NK-92 (cell line): ENCODE data around the gene TTBK1.
"Not testable (repeated sequence)": the region's sequence is repeated elsewhere in the genome, so short reads cannot be mapped to it uniquely, and the experiment has no call there.

Source experiments
- DNase-seq: peaks from one replicate; lab custom pipeline; 2025; ENCODE audit not compliant: unreplicated experiment; lab: John Stamatoyannopoulos, UW

Gene TTBK1

DNA sequence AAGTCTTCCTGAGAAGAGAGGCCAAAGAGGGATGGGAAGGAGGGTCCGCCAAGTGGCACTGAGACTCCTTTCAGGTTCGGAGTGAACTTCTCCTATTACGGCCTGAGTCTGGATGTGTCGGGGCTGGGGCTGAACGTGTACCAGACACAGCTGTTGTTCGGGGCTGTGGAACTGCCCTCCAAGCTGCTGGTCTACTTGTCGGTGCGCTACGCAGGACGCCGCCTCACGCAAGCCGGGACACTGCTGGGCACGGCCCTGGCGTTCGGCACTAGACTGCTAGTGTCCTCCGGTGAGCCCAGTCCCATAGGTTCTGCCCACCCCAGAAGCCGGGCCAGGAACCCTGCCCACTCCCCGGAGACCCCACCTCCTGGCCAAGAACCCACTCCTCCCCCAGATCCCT, 58.8 kb downstream of the TTBK1 start:
- DNase-seq, result no peak

DNA sequence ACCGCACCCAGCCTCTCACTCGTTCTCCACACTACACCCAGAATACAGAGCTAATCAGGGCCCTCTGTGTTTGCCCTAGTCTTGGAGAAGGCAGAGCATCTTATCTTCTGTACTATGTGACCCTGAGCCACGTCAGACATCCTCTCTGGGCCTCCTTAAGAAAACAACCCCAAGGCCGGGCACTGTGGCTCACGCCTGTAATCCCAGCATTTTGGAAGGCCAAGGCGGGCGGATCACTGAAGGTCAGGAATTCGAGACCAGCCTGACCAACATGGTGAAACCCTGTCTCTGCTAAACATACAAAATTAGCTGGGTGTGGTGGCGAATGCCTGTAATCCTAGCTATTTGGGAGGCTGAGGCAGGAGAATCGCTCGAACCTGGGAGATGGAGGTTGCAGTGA, 59.7 kb downstream of the TTBK1 start:
- DNase-seq, result not testable (repeated sequence)

DNA sequence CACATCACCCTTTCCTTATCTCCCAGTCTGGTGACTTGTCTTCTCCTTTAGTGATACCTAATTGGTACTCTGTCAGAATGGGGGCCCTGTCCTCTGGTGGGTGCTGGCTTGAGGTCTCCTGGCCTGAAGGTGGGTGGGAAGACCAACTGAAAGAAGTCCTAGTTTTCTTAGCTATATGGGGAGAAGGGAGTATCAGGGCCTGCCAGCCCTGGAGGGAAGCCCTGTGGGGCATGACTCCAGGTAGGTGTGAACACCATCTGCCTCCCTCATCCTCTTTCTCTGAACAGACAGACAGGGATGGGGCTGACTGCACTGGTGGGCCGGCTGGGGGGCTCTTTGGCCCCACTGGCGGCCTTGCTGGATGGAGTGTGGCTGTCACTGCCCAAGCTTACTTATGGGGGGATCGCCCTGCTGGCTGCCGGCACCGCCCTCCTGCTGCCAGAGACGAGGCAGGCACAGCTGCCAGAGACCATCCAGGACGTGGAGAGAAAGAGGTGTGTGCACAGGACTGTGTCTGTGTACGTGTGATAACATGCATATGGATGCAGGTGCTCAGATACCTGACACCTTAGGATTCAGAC, 60.6 kb downstream of the TTBK1 start:
- DNase-seq, result no peak

DNA sequence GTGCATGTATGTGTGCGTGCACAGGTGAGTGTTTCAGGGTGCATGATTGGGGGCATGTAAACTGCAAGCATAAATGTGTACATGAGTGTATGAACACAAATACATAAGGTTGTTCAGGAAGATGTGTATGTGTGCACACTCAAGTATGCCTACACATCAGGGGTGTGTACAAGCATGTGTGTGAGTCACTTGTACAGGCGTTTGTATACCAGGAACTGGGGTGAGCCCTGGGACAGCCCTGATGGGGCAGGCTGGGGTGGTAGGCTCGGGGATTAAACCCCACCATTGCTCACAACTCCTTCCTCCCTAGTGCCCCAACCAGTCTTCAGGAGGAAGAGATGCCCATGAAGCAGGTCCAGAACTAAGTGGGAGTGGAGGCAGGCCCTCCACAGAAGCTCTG, 61.1 kb downstream of the TTBK1 start:
- no peak for DNase-seq

DNA sequence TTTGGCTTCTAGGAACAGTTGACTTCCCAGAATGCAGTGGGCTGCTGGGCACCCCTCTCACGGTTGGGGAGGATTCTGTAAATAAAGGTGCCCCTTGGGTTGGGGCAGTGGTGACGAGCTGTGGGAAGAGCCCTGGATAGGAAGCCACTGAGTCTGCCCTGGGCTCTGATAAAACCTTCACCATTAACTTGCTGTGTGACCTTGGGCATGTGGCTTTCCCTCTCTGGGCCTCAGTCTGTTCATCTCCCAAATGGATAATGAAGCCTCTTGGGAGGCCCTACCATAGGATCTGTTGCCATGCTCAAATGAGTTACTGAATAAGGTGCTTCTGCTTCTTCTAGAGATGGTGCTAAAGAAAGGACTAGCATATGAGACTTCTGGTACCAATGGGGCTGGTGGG, 61.6 kb downstream of the TTBK1 start:
- no peak for DNase-seq

DNA sequence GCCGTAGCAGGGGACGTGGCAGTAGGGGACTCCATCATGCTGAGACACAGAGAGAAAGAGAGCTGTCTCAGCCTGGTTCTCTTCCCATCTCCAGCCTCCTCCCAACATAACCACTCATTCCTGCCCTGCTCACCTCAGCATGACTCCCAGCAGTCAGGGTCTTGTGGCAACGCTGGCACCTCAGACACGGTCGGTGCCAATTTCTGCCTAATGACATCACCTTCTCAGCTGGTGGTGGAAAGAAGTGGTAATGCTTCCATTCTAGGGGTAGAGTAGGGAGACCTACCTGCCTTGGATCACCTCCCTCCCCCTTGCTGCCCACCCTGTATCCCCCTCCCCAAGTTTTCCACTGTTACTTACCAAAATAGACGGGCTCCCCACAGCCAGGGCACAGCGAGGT, 62.8 kb downstream of the TTBK1 start:
- DNase-seq, result no peak

DNA sequence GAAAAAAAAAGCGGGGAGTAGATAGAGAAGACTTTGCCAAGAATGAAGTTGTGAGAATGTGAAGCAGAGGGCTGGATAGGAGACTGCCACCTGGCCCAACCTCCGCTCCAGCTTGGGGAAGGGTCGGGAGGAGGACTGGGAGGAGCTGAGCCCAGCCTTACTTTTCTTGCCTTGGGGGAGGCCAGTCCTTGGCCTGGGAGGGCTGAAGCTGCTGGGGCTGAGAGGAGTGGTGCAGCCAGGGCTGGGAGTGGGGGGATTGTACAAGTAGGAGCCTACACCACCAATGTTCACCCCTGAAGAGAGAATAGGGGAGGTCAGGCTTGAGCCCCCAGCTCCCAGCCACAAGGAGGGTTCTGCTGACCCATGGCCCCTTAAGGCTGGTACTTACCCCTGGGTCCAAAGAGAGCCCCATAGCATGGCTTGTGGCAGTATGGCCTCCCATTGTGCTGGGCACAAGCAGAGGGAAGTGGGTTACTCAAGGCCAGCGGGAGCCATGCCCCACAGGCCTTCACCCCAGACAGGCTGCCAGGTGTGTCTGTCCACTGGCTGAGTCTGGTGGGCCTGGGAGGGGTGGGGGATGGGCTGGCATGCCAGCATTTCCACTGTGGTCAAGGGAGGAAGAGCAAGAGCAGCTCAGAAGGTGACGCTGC, 64.3 kb downstream of the TTBK1 start:
- DNase-seq, result no peak

DNA sequence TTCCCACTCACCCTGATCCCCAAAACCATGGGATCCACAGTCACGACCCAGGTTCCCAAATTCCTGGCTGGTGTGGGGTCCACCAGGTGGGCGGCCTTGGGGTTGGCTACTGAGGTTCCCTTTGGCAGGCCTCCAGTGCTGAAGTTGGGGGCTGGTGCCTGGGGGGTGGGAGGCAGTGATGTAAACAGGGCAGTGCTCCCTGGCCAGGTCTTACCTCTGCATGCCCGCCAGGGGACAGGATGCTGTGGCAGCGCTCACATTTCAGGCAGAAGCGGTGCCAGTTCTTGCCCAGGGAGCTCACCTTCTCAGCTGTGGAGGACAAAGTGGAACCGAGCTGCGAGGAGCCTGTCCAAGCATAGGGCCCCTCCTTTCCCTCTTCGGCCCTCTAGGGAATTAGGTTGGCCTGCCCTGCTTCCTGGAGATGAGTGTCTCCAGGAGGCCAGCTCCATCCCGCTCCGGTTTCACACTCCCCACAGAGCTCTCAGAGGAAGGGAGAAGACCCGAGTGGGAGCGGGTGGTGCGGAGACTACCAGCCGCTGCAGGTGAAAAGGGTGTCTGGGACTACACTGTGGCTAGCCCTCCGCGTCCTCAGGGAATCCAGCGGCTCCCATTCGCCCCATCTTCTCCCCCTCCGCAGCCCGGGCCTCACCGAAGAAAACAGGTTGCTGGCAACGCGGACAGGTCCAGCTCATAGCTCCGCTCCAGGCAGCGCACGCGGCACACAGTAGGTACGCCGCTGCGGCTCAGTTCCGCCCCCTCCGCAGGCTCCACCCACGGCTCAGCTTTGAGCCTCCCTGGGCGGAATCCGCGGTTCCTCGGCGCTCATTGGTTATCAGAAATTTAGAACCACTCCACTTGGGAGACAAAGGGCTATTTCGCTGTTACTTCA, 65.1 kb downstream of the TTBK1 start, which contains the start of gene CRIP3:
Gene CRIP3 (minus strand): TSS at position 726 of the 889 bp plus-strand sequence. CDS start 34 bp downstream, at position 692.
- no peak for DNase-seq

DNA sequence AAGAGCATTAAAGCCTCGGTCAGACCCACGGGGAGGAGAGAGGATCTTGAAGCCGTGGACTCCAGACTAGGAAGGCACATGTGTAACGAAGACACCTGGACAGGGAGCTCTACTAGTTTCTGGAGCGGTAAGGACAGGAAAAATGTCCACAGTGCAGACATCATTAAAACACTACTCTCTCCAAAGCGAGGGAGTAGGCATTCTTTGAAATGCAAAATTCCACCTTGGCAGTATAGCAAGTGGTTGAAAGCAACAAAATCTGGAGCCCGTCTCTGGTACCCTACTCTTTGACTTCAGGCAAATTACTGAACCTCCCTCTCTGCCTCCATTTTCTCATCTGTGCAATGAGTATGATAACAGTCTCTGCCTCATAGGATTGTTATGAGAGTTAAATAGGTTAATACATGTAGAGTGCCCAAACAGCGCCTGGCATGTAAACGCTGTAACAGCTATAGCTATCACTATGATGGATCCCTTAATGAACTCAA, 65.8 kb downstream of the TTBK1 start:
- no peak for DNase-seq

DNA sequence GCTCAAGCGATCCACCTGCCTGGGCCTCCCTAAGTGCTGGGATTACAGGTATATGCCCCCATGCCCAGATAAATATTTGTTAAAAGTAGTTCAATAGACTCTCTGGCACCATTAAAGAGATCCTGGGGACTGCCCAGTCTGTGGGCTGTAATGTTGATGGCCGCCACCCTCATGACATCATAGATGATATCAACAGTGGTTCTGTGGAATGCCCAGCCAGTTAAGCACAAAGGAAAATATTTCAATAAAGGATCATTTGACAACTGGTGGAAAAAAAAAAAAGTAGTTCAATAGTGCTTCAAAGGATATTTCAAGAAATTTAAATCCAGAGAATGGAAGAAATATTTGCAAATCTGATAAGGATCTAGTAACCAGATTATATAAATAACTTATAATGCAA, 66.9 kb downstream of the TTBK1 start:
- DNase-seq, result no peak

DNA sequence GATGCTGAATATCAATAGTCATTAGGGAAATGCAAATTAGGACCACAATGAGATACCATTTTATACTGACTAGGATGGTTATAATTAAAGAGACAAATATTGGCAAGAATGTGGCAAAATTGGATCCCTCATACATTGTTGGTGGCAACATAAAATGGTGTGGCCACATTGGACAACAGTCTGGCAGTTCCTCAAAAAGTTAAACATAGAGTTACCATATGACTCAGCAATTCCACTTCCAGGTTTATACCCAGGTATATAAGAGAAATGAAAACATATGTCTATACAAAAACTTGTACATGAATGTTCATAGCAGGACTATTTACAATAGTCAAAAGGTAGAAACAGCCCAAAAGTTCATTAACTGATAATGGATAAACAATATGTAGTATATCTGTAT, 67.3 kb downstream of the TTBK1 start:
- no peak for DNase-seq

DNA sequence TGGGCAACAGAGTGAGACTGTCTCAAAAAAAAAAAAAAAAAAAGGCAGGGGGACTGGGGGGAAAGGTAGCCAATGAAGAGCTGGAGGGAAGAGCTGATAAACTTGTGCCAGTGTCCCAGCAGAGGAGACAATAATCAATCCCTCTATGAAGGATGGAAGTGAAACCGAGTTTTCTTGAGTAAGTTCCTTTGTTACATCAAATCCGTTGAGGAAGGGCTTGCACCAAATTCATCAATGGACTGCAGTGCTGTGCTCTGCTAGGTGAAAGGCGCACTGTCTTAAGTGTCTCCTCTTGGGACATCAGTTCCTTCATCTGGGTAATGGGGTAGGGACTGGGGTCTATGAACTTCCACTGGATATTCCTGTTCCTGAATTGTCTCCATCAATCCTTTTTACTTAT, 68.4 kb downstream of the TTBK1 start:
- no peak for DNase-seq

DNA sequence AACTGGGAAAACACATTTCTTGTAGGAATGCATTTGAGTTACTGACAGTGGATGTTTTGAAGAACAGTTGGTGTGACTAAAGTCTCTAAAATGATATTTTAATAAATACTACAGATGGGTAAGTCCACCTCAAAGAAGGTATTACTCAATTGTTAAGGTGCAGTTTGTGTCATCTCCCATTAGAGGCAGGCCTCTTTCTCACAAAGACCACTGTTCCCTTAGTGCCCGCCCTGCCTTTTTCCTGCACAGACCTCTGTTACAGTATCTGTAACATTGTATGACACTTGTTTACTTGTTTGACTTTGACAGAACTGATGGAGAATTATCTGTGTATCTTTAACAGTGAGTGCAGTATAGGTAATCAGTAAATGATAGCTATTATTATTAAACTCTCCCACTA, 70.5 kb downstream of the TTBK1 start:
- DNase-seq, result no peak

DNA sequence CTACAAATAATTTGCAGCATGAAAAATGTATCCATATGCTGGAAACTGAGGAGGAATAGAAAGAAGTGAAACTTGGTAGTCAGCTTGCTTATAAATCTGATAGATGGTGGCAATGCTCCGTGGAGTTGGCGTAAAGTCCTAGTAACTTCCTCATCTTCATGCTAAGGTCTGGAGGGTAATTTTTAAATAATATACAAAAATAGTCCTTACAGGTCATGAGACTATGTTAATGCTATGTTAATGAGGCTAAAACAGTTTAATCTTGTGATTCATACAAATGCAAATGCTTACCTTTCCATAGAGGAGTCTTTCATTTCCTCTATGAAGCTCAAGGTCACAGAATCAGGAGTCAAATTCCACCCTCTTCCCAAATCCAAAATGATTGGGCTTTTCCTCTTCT, 74.7 kb downstream of the TTBK1 start:
- no peak for DNase-seq

DNA sequence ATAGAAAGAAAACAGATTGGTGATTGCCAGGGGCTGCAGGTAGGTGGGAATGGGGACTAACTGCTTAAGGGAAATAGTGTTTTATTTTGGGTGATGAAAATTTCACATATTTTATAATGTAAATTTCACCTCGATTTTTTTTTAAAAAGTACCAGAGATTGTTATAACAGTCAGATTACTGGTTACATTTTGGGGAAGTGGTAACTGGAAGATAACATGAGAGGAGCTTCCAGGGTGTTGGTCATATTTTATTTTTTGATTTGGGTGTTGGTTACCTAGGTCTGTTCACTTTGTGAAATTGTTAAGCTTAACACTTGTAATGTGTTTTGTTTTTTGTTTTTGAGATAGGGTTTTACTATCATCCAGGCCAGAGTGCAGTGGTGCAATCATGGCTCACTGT, 82.6 kb downstream of the TTBK1 start:
- no peak for DNase-seq

DNA sequence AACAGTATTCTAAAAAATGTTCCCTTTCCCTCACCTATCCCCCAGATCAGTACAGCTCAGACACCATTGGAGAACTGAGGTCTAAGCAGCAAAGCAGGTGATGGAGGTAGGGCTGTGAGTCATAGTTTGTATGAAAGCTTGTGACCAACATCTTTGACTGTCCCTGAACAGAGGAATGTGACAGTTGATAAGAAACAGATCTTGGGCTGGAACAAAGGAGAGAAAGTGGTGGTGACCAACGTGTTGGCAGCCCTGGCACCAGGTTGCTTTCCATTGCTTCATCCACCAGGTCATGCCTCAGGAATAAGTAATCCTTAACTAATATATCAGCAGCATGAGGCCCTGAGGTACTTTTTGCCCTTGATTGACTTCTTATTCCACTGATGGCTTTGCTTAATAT, 85.2 kb downstream of the TTBK1 start:
- DNase-seq, result no peak

DNA sequence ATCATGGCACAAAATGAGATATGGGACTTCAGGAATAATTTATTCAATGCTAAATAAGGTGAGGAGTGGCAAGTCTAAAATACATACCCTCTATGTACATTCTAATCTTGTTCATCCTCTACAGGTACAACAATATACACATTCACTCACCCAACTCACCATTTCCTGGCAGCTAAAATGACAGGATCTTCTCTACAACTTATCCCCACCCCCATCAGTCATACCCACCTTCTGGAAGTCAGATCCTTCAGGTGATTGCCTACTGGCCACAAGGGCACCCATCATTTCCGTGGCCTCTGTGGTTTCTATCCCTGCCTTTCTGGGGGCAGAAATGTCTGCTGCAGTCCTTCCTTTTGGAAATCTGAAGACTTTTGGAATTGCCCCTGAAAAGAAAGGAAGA, 88.2 kb downstream of the TTBK1 start:
- DNase-seq, result no peak

DNA sequence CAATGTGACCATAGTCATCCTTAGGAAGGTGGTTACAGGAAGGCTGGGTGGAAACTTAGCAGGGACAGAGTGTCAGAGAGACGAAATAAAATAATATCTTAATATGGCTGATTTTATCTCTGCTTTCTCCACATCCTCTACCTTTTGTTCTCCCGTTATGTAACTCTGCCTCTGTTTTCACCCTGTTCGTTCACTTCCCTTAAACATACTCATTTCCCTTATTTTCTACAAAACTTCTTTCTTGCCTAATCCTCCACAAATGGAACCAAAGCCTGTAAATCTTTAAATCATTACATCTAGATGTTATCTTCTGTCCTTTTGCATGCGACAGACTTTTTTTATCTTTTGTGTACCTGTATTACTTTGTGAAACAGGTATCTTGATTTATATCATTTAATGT, 88.6 kb downstream of the TTBK1 start:
- DNase-seq, result no peak

DNA sequence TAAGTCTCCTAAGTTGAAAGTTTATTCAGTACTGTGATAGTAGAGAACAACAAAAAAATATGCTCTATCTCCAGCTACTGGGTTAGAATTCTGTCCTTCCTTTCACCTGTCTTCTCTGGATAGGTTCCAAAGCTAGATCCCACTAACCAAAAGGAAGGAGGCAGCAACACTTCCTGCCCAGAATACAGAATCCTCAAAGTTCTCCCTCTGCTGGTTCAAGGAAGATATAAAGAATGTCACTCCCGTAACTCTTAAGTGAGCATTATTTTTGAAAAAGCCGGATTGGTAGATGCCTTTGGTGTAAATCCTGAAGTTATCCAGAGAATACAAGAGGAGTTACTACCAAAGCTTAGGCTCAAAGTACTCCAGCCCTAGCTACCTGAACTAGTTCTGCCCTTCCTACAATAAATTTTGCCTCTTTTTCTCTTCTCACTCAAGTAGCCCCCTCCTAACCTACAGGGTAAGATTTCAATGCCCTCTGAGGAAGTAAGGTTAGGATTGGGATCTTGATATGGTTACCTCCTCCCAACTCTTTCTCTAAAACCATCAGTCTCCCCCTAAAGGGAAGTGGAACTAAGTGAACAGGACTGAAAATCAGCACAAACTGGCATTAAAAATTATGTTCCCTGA, 91.3 kb downstream of the TTBK1 start:
- no peak for DNase-seq

DNA sequence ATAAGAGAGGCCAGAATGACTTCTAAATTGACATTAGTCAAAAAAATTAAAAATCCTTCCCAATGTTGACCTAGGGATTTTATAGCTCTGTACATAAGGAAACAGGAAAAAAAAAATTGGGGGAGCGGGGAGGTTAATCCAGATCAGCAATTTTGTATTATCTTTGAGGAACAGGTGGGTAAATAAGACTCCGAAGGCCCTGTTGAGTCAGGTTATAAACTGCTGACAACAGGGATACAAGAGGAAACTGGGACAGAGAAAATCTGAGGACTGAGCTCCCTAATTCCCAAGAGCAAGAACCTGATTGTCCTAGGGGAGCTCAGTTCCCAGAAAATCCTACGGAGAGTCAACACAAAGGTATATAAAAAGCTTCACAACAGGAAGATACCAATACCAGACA, 92.2 kb downstream of the TTBK1 start:
- no peak for DNase-seq

DNA sequence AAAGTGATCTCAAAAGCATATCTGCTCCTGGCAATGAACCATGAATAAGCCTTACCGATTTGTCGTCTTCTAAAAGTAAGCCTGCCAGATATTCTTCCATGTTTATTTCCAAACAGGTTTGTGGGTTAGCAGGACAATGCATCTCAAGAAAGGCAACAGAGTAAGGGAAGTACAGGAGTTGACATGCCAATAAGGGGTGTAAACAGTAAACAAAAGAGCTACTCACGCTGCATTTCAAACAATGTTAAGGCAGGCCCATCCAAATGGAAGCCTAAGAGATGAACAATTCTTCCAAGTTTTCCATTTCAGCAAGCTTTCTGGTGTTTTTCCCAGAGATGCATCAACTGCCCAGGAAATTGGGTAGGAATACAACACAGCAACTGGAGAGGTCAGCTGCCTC, 93.1 kb downstream of the TTBK1 start:
- DNase-seq, result no peak
